Type B pancreatic cell (in vitro differentiated cells): ENCODE results near the gene KLHL9. TPM values are rescaled to one million over a fixed set of nuclear protein-coding genes. Genes with fewer than 3 reads are reported as not detected.
A peak's percentile ranks its signal among the peaks of the same experiment; 100 is the strongest.

Experiments
- DNase-seq: peaks from one replicate; pipeline ENCODE4 v3.0.0; 2021; ENCODE audit warnings: mixed read lengths; ENCODE audit not compliant: unreplicated experiment; ENCODE audit errors: extremely low spot score
- H3K27ac Mint-ChIP-seq: 2 replicates; pipeline ENCODE4 v1.8.0; 2021; ENCODE audit warnings: mild to moderate bottlenecking, mixed read lengths
- H3K27me3 Mint-ChIP-seq: 2 replicates; pipeline ENCODE4 v1.8.0; 2021; ENCODE audit warnings: mixed read lengths
- H3K36me3 Mint-ChIP-seq: 2 replicates; pipeline ENCODE4 v1.8.0; 2021; ENCODE audit warnings: mixed read lengths
- H3K4me1 Mint-ChIP-seq: one replicate; pipeline ENCODE4 v1.8.0; 2021; ENCODE audit warnings: mixed read lengths; ENCODE audit not compliant: unreplicated experiment
- H3K4me3 Mint-ChIP-seq: 2 replicates; pipeline ENCODE4 v1.8.0; 2021; ENCODE audit warnings: mild to moderate bottlenecking, mixed read lengths
- H3K9me3 Mint-ChIP-seq: 2 replicates; pipeline ENCODE4 v1.8.0; 2021; ENCODE audit warnings: mixed read lengths
- CTCF ChIP-seq: fragments of 200-600 bp; sonication (generic); conservative IDR thresholded peaks from 2 replicates; pipeline ENCODE4 v1.5.0; 2021; ENCODE audit warnings: antibody characterized with exemption, mild to moderate bottlenecking
- total RNA-seq: library from RNA; stranded (reverse); gene quantifications from 2 replicates; pipeline ENCODE4 v1.2.1, GENCODE V29; 2021; ENCODE audit warnings: low replicate concordance

KLHL9 gene
- total RNA-seq, 1 donor from 2014 or later, result 33.3 TPM

- H3K36me3 Mint-ChIP-seq, result peaks cover 16% of the 10 kb centered on the region
- H3K9me3 Mint-ChIP-seq, result no peaks in the 10 kb centered on the region
- H3K4me1 Mint-ChIP-seq, result peaks cover 8% of the 10 kb centered on the region
- no peak for DNase-seq
- no peak for TF ChIP-seq CTCF
- no peak overlapping the region for H3K27ac Mint-ChIP-seq
- no peaks in the 10 kb centered on the region for H3K27me3 Mint-ChIP-seq
- H3K4me3 Mint-ChIP-seq, result no peak overlapping the region
These were observed 12.2 kb downstream of the KLHL9 start for GRCh38 chr9:21322911-21323461.

DNA sequence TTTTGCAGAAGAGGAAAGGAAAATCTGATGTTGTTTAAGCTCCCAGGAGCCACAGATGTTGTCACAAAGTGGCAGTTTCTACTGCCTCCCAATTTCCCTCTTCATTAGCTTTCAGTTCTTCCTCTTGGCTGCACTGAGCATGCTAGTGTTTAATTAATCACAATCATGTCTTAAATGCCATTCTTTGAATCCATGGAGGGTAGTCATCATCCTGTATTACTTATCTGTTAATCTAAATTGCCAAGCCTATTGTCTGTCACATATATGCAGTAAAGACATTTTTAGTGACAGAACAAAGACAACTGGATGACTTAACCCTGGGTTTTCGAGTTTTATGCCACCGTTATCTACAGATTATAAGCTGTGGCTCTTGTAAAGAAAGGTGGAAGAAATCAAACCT lies 14.7 kb downstream of the KLHL9 start:
- peaks cover 16% of the 10 kb centered on the region for H3K27me3 Mint-ChIP-seq
- H3K36me3 Mint-ChIP-seq, result peaks cover 16% of the 10 kb centered on the region
- H3K4me3 Mint-ChIP-seq, result no peak overlapping the region
- no peak overlapping the region for H3K27ac Mint-ChIP-seq
- H3K4me1 Mint-ChIP-seq, result peaks cover 5% of the 10 kb centered on the region
- H3K9me3 Mint-ChIP-seq, result no peaks in the 10 kb centered on the region
- no peak for DNase-seq
- no peak for TF ChIP-seq CTCF

GRCh38 chr9:21317956-21318923 lies 17.0 kb downstream of the KLHL9 start:
- H3K27me3 Mint-ChIP-seq, result peaks cover 26% of the 10 kb centered on the region
- TF ChIP-seq CTCF, result peak; percentile 84
- DNase-seq, result no peak
- no peak overlapping the region for H3K27ac Mint-ChIP-seq
- H3K4me1 Mint-ChIP-seq, result peaks cover 5% of the 10 kb centered on the region
- no peaks in the 10 kb centered on the region for H3K9me3 Mint-ChIP-seq
- H3K4me3 Mint-ChIP-seq, result no peak overlapping the region
- H3K36me3 Mint-ChIP-seq, result peaks cover 7% of the 10 kb centered on the region

GRCh38 chr9:21316860-21317259 lies 18.3 kb downstream of the KLHL9 start:
- Mint-ChIP-seq H3K27me3 (peaks cover 26% of the 10 kb centered on the region), H3K36me3 (no peaks in the 10 kb centered on the region), H3K4me3 (no peak overlapping the region), H3K4me1 (peaks cover 5% of the 10 kb centered on the region), H3K27ac (no peak overlapping the region), H3K9me3 (no peaks in the 10 kb centered on the region)
- DNase-seq, result no peak
- no peak for TF ChIP-seq CTCF

DNA sequence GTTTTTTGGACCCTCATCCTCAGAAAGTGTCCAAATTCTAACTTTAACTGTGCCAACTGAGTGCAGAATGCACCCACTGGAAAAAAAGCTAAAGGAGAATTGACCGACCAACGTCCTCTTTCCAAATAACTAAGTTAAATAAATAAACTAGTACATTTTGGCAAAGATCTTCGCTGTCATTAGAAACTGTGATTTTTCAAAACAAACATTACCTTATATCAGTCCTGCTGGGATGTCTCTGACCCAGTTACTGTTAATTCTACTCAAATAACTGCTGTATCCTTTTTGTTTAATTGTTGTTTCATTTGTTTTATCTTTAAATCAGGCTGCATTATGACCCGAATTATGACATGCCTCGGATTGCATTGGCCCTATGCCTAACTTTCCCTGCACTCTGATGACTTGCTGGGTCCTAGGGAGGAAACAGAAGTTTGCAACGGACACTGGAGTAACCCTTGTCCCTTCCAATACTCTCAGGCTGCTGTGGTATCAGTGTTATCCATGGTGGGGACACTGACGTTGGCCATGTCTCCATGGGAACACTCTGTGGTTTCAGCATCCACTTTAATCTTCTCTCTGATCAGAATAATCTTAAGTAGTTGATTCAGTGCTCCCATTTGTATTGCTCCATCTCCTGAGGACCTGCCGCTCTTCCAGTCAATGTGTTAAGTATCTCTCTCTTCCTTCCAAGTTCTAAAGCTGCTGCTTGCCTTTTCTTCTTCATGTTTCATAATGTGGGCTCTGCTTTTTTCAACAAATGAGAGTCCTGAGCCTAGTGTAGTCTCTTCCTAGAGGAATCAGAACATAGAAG lies 19.0 kb downstream of the KLHL9 start:
- H3K27ac Mint-ChIP-seq, result no peak overlapping the region
- peaks cover 26% of the 10 kb centered on the region for H3K27me3 Mint-ChIP-seq
- no peak overlapping the region for H3K4me3 Mint-ChIP-seq
- no peaks in the 10 kb centered on the region for H3K9me3 Mint-ChIP-seq
- no peak for DNase-seq
- H3K36me3 Mint-ChIP-seq, result no peaks in the 10 kb centered on the region
- H3K4me1 Mint-ChIP-seq, result peaks cover 5% of the 10 kb centered on the region
- TF ChIP-seq CTCF, result no peak
